ENCODE measurements around the gene TAS1R1. TPM values are rescaled to one million over a fixed set of nuclear protein-coding genes. Genes with fewer than 3 reads are reported as not detected.

TAS1R1 gene
- total and polyA plus RNA-seq, 11 donors, result not detected

DNA sequence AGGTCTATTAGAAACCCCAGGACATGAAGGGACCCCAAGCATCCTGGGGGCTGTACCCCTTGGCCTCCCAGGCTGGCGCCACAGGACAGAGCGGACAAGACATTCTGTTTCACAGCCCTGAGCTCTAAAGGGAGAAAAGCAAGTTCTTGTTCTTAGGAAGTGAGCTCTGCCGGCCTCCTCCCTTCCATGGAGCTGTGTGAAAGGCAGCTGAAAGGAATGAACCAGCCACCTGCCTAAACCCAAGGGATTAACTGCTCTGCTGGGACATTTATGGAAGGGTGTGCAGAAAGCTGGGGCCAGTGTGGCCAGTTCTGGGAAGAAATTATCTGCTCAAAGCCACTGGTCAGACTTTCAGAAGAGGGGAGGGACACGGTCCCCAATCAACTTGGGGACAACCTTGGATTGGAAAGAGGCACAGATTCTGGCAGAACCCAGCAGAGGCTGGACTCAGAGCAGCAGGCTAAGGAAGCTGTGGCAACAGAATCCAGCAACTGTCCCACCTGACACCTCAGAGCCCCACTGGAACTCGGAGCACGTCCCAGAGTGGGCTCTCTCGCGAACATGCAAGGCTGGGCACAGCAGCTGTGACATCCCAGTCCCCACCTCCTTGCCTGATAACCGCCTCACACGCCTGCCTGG, 45.4 kb downstream of the TAS1R1 start:
- Histone ChIP-seq H3K4me1 (peaks cover 18 to 75% (median 68%) of the 10 kb centered on the region in 12 donors), H3K27me3 (no peaks in the 10 kb centered on the region), H3K9me3 (no peaks in the 10 kb centered on the region), H3K36me3 (peaks cover 0 to 39% (median 35%) of the 10 kb centered on the region in 9 donors), H3K27ac (peak overlapping the region; percentile 92 to 100 (median 99)), H3K4me3 (peak overlapping the region; percentile 72 to 96 (median 86))
- TF ChIP-seq POLR2A (IDR thresholded peaks at IDR 0.05), result no peak
- TF ChIP-seq, protein P1, sequence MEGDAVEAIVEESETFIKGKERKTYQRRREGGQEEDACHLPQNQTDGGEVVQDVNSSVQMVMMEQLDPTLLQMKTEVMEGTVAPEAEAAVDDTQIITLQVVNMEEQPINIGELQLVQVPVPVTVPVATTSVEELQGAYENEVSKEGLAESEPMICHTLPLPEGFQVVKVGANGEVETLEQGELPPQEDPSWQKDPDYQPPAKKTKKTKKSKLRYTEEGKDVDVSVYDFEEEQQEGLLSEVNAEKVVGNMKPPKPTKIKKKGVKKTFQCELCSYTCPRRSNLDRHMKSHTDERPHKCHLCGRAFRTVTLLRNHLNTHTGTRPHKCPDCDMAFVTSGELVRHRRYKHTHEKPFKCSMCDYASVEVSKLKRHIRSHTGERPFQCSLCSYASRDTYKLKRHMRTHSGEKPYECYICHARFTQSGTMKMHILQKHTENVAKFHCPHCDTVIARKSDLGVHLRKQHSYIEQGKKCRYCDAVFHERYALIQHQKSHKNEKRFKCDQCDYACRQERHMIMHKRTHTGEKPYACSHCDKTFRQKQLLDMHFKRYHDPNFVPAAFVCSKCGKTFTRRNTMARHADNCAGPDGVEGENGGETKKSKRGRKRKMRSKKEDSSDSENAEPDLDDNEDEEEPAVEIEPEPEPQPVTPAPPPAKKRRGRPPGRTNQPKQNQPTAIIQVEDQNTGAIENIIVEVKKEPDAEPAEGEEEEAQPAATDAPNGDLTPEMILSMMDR (IDR thresholded peaks at IDR 0.05), result no peak
- 12 to 24% (median 15%) methylated on average over 7 to 10 of the region's 10 CpGs for WGBS, 4 donors
- peak; percentile 0 to 46 (median 8) for ATAC-seq
- intact Hi-C loops (cut with DNase I), result loop anchor here in 2 of 10 donors (2.0 to 5.0 kb wide), 3 partner anchors 20 to 102 kb away; partner anchors contain the start of genes DNAJC11 (in 1 of the 2) and THAP3 (in 1 of the 2)
- DNase-seq, result no peak

DNA sequence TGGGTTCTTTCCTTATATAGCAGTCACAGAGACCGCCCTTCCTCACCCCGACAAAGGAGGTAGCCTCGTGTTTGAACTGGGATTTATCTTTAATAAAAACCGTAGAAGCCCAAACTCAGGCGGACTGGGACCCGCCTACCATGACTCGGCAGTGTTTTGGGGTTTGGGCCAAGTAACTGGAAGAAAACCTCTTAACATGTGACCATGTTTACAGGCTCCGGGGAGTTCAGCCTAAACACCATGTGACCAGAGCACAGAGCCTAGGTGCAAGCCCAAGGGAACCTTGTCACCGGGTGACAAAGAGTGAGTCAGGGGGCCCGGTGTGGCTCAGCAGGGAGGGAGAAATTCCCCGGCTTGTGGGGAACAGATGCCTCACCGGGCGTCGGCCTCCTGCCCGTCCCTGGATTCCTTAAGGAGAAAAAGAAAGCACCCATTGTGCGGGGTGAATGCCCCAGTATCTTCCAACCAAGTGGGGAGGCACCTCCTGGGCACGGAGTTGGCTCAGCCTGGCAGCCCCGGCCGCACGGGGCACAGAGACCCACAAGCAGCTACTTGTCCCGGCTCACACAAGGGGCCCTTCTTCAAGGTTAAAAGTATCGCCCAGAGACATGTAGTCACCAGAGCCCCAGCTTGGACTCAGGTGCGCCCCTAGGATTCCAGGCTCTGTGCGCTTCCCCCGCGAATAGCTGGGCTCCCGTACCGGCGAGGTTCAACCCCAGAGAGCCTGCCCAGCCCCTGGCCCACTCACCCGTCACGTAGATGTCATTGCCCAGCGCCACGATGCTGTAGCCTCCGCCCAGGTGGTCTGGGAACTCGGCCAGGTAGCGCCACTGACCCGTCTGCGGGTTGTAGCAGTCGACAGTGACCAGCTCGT, 46.2 kb downstream of the TAS1R1 start:
- peak overlapping the region; percentile 72 to 96 (median 86) for H3K4me3 ChIP-seq
- peak in 1 of 2 donors; percentile 66 for TF ChIP-seq POLR2A (IDR thresholded peaks at IDR 0.05)
- TF ChIP-seq, protein P1 (IDR thresholded peaks at IDR 0.05), result peak in 1 of 12 donors; percentile 3
- DNase-seq (peak; percentile 74 to 81 (median 76)), ATAC-seq (peak; percentile 16 to 56 (median 34))
- WGBS, 4 donors, result 0% methylated on average over 21 to 40 of the region's 40 CpGs
- peak overlapping the region; percentile 92 to 100 (median 99) for H3K27ac ChIP-seq
- no peaks in the 10 kb centered on the region for H3K27me3 ChIP-seq
- peaks cover 0 to 32% (median 28%) of the 10 kb centered on the region in 9 donors for H3K36me3 ChIP-seq
- H3K4me1 ChIP-seq, result peaks cover 18 to 75% (median 65%) of the 10 kb centered on the region in 12 donors
- no peaks in the 10 kb centered on the region for H3K9me3 ChIP-seq
- intact Hi-C loops (cut with DNase I), result loop anchor here in 2 of 10 donors (2.0 to 5.0 kb wide), 3 partner anchors 20 to 101 kb away; partner anchors contain the start of genes DNAJC11 (in 1 of the 2) and THAP3 (in 1 of the 2)

DNA sequence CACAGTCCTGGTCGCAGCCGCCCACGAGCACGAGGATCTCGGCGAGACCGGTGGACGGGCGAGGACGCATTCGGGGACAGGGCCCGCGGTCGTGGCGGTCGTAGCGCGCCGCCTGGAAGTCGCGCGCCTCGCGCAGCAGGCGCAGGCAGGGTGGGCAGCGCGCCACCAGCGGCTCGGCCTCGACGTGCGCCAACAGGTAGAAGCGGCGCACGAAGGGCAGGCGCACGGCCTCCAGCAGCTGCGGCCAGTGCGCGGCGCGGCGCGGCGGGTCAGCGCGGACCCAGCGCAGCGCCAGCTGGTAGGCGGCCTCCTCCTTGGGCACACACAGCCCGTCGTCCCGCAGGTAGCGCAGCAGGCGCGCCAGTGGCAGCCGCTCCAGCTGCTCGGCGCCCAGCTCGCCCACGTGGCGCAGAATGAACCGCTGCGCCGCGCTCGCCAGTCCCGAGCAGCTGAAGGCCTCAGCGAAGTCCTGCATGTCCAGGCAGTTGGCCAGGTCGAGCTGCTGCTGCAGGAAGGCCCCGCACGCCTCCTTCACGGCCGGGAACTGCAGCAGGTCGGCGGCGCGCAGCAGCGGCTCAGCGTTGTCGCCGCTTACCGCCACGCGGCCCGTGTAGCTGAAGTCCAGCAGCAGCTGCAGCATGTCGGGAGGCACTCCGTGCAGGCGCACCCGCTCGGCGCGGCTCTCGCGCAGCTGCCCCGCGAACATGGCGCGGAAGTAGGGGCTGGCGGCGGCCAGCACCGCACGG, 47.0 kb downstream of the TAS1R1 start:
- intact Hi-C loops (cut with DNase I), result loop anchor here in 3 of 10 donors (1.0 to 5.0 kb wide), 5 partner anchors 10 to 100 kb away; partner anchors contain the start of genes THAP3 (in 2 of the 3), DNAJC11 (in 1 of the 3) and NOL9 (in 1 of the 3)
- Histone ChIP-seq H3K9me3 (no peaks in the 10 kb centered on the region), H3K36me3 (peaks cover 0 to 24% (median 20%) of the 10 kb centered on the region in 9 donors), H3K4me3 (peak overlapping the region; percentile 72 to 96 (median 86)), H3K27ac (peak overlapping the region; percentile 92 to 100 (median 99)), H3K27me3 (no peaks in the 10 kb centered on the region), H3K4me1 (peaks cover 18 to 68% (median 58%) of the 10 kb centered on the region in 12 donors)
- DNase-seq, result peak in 3 of 5 donors; percentile 52 to 67 (median 67)
- peak in 2 of 4 donors; percentile 25 to 43 for ATAC-seq
- 0 to 1% (median 0%) methylated on average over 13 to 103 of the region's 103 CpGs for WGBS, 4 donors
- TF ChIP-seq POLR2A (IDR thresholded peaks at IDR 0.05), result no peak
- TF ChIP-seq, protein P1 (IDR thresholded peaks at IDR 0.05), result no peak

All from heart left ventricle (tissue), 16 donors.